GM12873 (cell line): Measurements from ENCODE around the gene CFDP1.

Experiments
- CTCF ChIP-seq: IDR thresholded peaks from 2 replicates; pipeline ENCODE4 v1.5.1; 2012; ENCODE audit warnings: low read depth, mild to moderate bottlenecking, moderate library complexity, low read length, control low read depth; ENCODE audit not compliant: insufficient read depth; ENCODE audit errors: missing control alignments

CFDP1 gene

GRCh38 chr16:75389096-75389690 is 44.1 kb downstream of the CFDP1 start:
- TF ChIP-seq CTCF = no peak

GRCh38 chr16:75387951-75388350 is 45.4 kb downstream of the CFDP1 start:
- TF ChIP-seq CTCF = no peak

GRCh38 chr16:75385507-75386152 is 47.7 kb downstream of the CFDP1 start:
- TF ChIP-seq CTCF = peak; percentile 51

- TF ChIP-seq CTCF = no peak
These were observed 50.2 kb downstream of the CFDP1 start for GRCh38 chr16:75383141-75383540.

GRCh38 chr16:75382611-75383010 is 50.7 kb downstream of the CFDP1 start:
- TF ChIP-seq CTCF = no peak

GRCh38 chr16:75380870-75381269 is 52.4 kb downstream of the CFDP1 start:
- TF ChIP-seq CTCF = no peak

- no peak for TF ChIP-seq CTCF
These were observed 53.1 kb downstream of the CFDP1 start for GRCh38 chr16:75379911-75380847.
